NB4 (cell line): ENCODE data around the gene SAMD14.

Experiments used
- DNase-seq: peaks from one replicate; pipeline ENCODE4 v3.0.0; 2010; ENCODE audit warnings: low read depth
- H3K4me3 ChIP-seq: one replicate; pipeline ENCODE4 v1.5.1; 2011; ENCODE audit warnings: mild to moderate bottlenecking, low read depth, low read length, moderate library complexity
- MYC ChIP-seq: IDR thresholded peaks from 2 replicates; pipeline ENCODE4 v1.6.1; 2011; ENCODE audit warnings: low read depth, low read length
- POLR2A ChIP-seq: IDR thresholded peaks from 2 replicates; pipeline ENCODE4 v1.6.1; 2011; ENCODE audit warnings: mild to moderate bottlenecking; ENCODE audit not compliant: insufficient read length; ENCODE audit errors: extremely low read depth
- TF ChIP-seq, protein P1 (sequence below): IDR thresholded peaks from one replicate; pipeline ENCODE4 v1.5.1; 2012; ENCODE audit warnings: low read depth, low read length
- TF ChIP-seq, protein P2 (sequence below): IDR thresholded peaks from 2 replicates; pipeline ENCODE4 v1.6.1; 2011; ENCODE audit warnings: low read depth, low read length

SAMD14 gene

DNA sequence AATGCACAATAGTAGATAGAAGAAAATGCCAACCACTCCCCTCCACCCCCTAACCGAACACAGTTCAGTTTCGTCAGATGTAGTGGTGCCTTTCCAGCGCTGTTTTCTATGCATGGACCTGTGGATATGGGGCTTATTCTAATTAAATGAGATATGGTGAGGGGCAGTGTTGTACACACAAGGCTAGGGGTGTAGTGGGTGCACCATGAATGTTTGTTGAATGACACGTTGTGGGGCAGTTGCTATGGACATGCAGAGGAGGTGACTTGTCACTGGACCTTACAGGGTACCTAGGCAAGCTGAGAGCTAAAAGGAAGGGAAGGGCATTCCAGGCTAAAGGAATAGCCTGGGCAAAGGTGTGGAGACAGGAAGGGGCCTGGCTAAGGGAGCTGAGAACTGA, 31.4 kb downstream of the SAMD14 start:
- no peak for DNase-seq
- no peak overlapping the region for H3K4me3 ChIP-seq
- TF ChIP-seq, protein P1, sequence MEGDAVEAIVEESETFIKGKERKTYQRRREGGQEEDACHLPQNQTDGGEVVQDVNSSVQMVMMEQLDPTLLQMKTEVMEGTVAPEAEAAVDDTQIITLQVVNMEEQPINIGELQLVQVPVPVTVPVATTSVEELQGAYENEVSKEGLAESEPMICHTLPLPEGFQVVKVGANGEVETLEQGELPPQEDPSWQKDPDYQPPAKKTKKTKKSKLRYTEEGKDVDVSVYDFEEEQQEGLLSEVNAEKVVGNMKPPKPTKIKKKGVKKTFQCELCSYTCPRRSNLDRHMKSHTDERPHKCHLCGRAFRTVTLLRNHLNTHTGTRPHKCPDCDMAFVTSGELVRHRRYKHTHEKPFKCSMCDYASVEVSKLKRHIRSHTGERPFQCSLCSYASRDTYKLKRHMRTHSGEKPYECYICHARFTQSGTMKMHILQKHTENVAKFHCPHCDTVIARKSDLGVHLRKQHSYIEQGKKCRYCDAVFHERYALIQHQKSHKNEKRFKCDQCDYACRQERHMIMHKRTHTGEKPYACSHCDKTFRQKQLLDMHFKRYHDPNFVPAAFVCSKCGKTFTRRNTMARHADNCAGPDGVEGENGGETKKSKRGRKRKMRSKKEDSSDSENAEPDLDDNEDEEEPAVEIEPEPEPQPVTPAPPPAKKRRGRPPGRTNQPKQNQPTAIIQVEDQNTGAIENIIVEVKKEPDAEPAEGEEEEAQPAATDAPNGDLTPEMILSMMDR, result no peak
- TF ChIP-seq POLR2A (no peak), MYC (no peak)
- TF ChIP-seq, protein P2, sequence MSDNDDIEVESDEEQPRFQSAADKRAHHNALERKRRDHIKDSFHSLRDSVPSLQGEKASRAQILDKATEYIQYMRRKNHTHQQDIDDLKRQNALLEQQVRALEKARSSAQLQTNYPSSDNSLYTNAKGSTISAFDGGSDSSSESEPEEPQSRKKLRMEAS, result no peak

DNA sequence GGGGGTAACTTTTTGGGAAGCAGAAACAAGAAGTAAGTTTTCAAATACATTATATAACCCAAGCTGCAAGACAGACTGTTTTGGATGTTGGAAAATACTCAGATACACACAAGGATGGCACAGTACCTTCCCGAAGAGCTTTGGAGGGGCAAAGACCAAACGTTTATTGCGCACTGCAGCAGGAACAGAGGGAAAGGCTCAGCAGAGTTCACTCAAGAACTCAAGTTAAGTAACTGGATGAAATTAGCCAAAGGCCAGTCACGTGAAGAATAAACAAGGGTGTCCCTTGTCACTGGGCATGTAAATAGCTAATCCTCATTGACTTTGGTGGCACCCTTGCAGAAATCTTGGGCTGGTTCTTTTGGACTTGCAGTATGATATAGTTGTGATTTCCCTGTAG, 32.0 kb downstream of the SAMD14 start:
- no peak for DNase-seq
- H3K4me3 ChIP-seq, result no peak overlapping the region
- TF ChIP-seq MYC (no peak), POLR2A (no peak)
- TF ChIP-seq, protein P1, result no peak
- TF ChIP-seq, protein P2, result no peak

DNA sequence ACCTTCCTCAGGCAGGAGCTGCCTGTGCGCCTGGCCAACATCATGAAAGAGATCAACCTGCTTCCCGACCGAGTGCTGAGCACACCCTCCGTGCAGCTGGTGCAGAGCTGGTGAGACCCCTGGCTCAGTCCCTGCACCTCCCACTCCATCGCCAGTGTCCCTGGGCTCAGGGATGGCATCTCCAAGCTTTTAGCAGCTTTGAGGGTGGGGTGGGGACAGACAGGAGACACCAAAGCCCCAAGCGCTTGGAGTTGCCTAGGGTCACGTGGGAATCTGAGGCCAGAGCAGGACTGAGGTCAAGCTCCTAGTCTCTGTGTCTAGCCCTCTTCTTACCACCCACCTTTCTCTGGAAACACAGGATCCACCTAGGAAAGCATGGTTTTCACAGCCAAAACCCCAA, 32.5 kb downstream of the SAMD14 start:
- TF ChIP-seq, protein P1, result no peak
- TF ChIP-seq POLR2A, result no peak
- TF ChIP-seq, protein P2, result no peak
- no peak for TF ChIP-seq MYC
- no peak overlapping the region for H3K4me3 ChIP-seq
- DNase-seq, result no peak

DNA sequence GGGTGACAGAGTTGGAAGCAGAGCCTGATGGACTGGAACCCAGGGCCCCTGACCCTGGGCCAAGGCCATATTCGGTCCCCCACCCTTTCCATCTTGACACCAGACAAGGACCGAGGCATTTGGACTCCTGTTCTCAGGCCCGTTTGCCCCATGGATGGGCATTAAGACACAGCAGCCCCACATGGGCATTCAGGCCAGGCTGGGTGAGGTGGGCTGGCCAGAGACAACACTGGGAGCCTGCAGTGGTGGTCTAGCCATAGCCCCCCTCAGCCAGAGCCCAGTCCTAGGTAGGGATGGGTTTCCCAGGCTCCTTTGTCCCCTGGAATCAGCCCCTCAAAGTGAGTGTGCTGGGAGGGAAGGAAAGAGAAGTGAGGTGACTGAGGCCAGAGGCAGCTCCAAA, 33.2 kb downstream of the SAMD14 start:
- H3K4me3 ChIP-seq, result no peak overlapping the region
- TF ChIP-seq, protein P1, result no peak
- TF ChIP-seq POLR2A, result no peak
- TF ChIP-seq, protein P2, result no peak
- TF ChIP-seq MYC, result no peak
- DNase-seq, result no peak

DNA sequence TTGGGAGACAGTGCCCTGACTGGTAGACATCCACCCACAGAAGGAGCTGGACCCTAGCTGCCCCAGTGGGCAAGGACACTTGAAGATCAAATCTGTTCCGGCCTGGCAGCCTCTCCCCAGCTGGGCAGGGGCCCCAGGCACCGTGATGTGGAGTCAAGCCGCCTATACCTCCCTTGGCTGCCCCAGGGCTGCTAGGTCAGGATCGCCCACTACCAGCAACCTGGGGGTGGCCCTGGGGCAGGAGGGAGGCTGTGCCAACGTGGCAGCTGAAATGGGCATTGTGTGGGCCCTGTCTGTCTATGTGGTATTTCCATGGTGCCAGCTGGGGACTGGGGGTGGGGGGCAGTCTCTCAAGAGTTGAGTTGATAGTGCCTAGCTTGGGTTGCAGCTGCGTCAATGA, 33.9 kb downstream of the SAMD14 start:
- H3K4me3 ChIP-seq, result no peak overlapping the region
- TF ChIP-seq, protein P1, result no peak
- TF ChIP-seq, protein P2, result no peak
- TF ChIP-seq MYC, result no peak
- TF ChIP-seq POLR2A, result no peak
- DNase-seq, result no peak

DNA sequence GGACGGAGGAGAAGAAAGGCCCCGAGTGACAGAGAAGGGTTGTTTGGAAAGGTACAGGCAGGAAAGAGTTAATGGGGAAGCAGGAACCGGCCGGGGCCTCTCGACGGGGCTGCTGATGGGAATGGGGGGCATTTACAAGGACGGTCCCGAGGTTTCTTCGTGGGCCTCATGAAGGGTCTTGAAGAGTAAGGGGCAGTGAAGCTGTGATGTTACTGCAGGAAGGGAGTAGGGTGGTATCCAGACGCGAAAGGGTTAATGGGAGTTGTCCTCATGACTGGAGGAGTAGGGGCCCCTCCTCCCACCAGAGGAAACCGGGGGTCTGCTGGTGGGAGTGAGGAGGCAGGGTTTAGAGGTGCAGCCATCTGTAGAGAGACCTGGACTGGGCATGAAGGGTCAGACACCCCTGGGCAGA, 34.3 kb downstream of the SAMD14 start:
- DNase-seq, result no peak
- H3K4me3 ChIP-seq, result no peak overlapping the region

More for the DNA sequence above, 34.3 kb downstream of the SAMD14 start:
- TF ChIP-seq MYC (no peak), POLR2A (no peak)
- TF ChIP-seq, protein P2, result no peak
- TF ChIP-seq, protein P1, result no peak
